ENCODE data around the gene EMID1.

The EMID1 gene

GRCh38 chr22:29205252-29205593, 473 bp upstream of the EMID1 start:
- Histone ChIP-seq H3K4me1 (ENCODE audit: insufficient read depth, low read length, poor library complexity, severe bottlenecking) (peaks cover 75% of the 10 kb centered on the region), H3K9me3 (ENCODE audit: insufficient read depth, low read depth, low read length) (no peaks in the 10 kb centered on the region), H3K27me3 (ENCODE audit: insufficient read depth, low read length, poor library complexity, severe bottlenecking) (peaks cover 6% of the 10 kb centered on the region), H2AFZ (ENCODE audit: low read length) (no peak overlapping the region), H3K36me3 (ENCODE audit: insufficient read depth, low read length) (no peaks in the 10 kb centered on the region), H3K4me3 (ENCODE audit: low read length, poor library complexity, severe bottlenecking) (peak overlapping the region; percentile 68), H3K79me2 (ENCODE audit: insufficient read depth, low read length) (peaks cover 69% of the 10 kb centered on the region), H4K20me1 (ENCODE audit: insufficient read depth, low read length, poor library complexity, severe bottlenecking) (peaks cover 20% of the 10 kb centered on the region), H3F3A (ENCODE audit: low read depth) (peaks cover 30% of the 10 kb centered on the region), H3K9ac (ENCODE audit: low read depth, low read length, poor library complexity, severe bottlenecking) (peak overlapping the region; percentile 80), H3K9me2 (replicated peaks; ENCODE audit: low read depth, low read length) (no peaks in the 10 kb centered on the region), H3K4me2 (ENCODE audit: low read depth, low read length, poor library complexity, severe bottlenecking) (peak overlapping the region; percentile 70)
- no peak for TF ChIP-seq EZH2phosphoT487 (IDR thresholded peaks at IDR 0.05; ENCODE audit: borderline replicate concordance)
- no peak for TF ChIP-seq CTCF (conservative IDR thresholded peaks at IDR 0.05; ENCODE audit: low read length)

- Histone ChIP-seq H3K36me3 (ENCODE audit: insufficient read depth, low read length) (peaks cover 6% of the 10 kb centered on the region; the same call in 1 of the 2 replicates), H4K20me1 (ENCODE audit: insufficient read depth, low read length, poor library complexity, severe bottlenecking) (peaks cover 33% of the 10 kb centered on the region), H3K4me1 (ENCODE audit: insufficient read depth, low read length, poor library complexity, severe bottlenecking) (peaks cover 74% of the 10 kb centered on the region), H3K9me3 (ENCODE audit: insufficient read depth, low read depth, low read length) (no peaks in the 10 kb centered on the region), H3K9ac (ENCODE audit: low read depth, low read length, poor library complexity, severe bottlenecking) (peak overlapping the region; percentile 100), H3K4me2 (ENCODE audit: low read depth, low read length, poor library complexity, severe bottlenecking) (peak overlapping the region; percentile 92), H3F3A (ENCODE audit: low read depth) (peaks cover 30% of the 10 kb centered on the region), H2AFZ (ENCODE audit: low read length) (no peak overlapping the region), H3K9me2 (replicated peaks; ENCODE audit: low read depth, low read length) (no peaks in the 10 kb centered on the region), H3K4me3 (ENCODE audit: low read length, poor library complexity, severe bottlenecking) (peak overlapping the region; percentile 91), H3K79me2 (ENCODE audit: insufficient read depth, low read length) (peaks cover 70% of the 10 kb centered on the region), H3K27me3 (ENCODE audit: insufficient read depth, low read length, poor library complexity, severe bottlenecking) (peaks cover 6% of the 10 kb centered on the region)
- TF ChIP-seq EZH2phosphoT487 (IDR thresholded peaks at IDR 0.05; ENCODE audit: borderline replicate concordance), result no peak
- TF ChIP-seq CTCF (conservative IDR thresholded peaks at IDR 0.05; ENCODE audit: low read length), result no peak
Measured at GRCh38 chr22:29206372-29207242, 911 bp downstream of the EMID1 start.

GRCh38 chr22:29207243-29207550, 1.5 kb downstream of the EMID1 start:
- no peaks in the 10 kb centered on the region for H3K9me3 ChIP-seq (ENCODE audit: insufficient read depth, low read depth, low read length)
- H3K4me3 ChIP-seq (ENCODE audit: low read length, poor library complexity, severe bottlenecking), result peak overlapping the region; percentile 91
- H3K4me1 ChIP-seq (ENCODE audit: insufficient read depth, low read length, poor library complexity, severe bottlenecking), result peaks cover 70% of the 10 kb centered on the region
- H4K20me1 ChIP-seq (ENCODE audit: insufficient read depth, low read length, poor library complexity, severe bottlenecking), result peaks cover 35% of the 10 kb centered on the region
- peaks cover 29% of the 10 kb centered on the region for H3F3A ChIP-seq (ENCODE audit: low read depth)
- H3K27me3 ChIP-seq (ENCODE audit: insufficient read depth, low read length, poor library complexity, severe bottlenecking), result peaks cover 6% of the 10 kb centered on the region
- H3K9ac ChIP-seq (ENCODE audit: low read depth, low read length, poor library complexity, severe bottlenecking), result peak overlapping the region; percentile 100
- H3K9me2 ChIP-seq (replicated peaks; ENCODE audit: low read depth, low read length), result no peaks in the 10 kb centered on the region
- H3K79me2 ChIP-seq (ENCODE audit: insufficient read depth, low read length), result peaks cover 76% of the 10 kb centered on the region
- no peak overlapping the region for H2AFZ ChIP-seq (ENCODE audit: low read length)
- no peak for TF ChIP-seq EZH2phosphoT487 (IDR thresholded peaks at IDR 0.05; ENCODE audit: borderline replicate concordance)
- no peak for TF ChIP-seq CTCF (conservative IDR thresholded peaks at IDR 0.05; ENCODE audit: low read length)
- H3K4me2 ChIP-seq (ENCODE audit: low read depth, low read length, poor library complexity, severe bottlenecking), result peak overlapping the region; percentile 92
- peaks cover 9% of the 10 kb centered on the region; the same call in 1 of the 2 replicates for H3K36me3 ChIP-seq (ENCODE audit: insufficient read depth, low read length)

All from Loucy (cell line).